ENCODE measurements around the gene HLA-DOA.
A peak's percentile ranks its signal among the peaks of the same experiment; 100 is the strongest.

The HLA-DOA gene

DNA sequence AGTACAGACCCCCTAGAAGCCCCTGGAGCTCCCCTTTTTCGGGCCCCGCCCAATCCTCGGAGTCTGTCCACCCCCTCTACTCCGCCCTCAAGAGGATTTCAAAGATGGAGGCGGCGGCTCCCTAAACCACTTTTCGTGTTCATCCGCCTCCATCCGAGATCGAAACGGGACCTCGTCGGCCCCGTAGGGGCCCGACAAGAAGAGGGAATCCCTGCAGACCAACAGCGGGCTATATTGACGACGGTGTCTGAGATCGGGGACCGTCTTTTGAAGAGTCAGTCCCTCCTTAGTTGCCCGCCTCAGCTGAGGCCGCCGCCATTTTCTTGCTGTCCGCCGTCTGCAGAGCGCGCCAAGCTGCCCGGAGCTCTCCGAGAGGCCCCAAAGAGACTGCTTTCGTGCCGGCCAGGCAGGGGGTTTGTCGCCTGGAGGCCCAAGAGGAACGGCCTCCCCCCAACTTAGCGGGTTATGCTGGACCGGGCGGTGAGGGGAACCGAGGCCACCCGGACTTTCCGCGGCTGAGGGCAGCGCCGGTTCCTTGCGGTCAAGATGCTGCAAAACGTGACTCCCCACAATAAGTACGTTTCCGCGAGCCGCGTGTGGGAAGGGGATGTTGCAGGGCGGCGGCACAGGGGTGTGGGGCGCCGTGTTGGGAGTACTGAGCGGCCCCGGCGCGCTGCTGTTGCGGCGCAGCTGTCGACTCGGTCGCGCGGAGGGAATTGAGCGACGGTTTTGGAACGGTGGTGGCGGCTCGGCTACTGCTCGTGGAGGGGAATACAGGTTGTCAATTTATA is 36.8 kb downstream of the HLA-DOA start:
- H3K27me3 Mint-ChIP-seq, result no peaks in the 10 kb centered on the region
- ATAC-seq (replicated peaks; ENCODE audit: extremely low read depth, poor library complexity, severe bottlenecking), result peak; percentile 22
- peak overlapping the region; percentile 99 for H3K27ac Mint-ChIP-seq (ENCODE audit: low read depth)
- no peaks in the 10 kb centered on the region for H3K9me3 Mint-ChIP-seq
- peak in 1 of 2 donors; percentile 46 for DNase-seq (ENCODE audit: low spot score in 2 of 2)
- H3K4me1 Mint-ChIP-seq, result peaks cover 75% of the 10 kb centered on the region
- H3K4me3 Mint-ChIP-seq, result peak overlapping the region; percentile 97
- H3K36me3 Mint-ChIP-seq (ENCODE audit: insufficient read depth), result peaks cover 85% of the 10 kb centered on the region

DNA sequence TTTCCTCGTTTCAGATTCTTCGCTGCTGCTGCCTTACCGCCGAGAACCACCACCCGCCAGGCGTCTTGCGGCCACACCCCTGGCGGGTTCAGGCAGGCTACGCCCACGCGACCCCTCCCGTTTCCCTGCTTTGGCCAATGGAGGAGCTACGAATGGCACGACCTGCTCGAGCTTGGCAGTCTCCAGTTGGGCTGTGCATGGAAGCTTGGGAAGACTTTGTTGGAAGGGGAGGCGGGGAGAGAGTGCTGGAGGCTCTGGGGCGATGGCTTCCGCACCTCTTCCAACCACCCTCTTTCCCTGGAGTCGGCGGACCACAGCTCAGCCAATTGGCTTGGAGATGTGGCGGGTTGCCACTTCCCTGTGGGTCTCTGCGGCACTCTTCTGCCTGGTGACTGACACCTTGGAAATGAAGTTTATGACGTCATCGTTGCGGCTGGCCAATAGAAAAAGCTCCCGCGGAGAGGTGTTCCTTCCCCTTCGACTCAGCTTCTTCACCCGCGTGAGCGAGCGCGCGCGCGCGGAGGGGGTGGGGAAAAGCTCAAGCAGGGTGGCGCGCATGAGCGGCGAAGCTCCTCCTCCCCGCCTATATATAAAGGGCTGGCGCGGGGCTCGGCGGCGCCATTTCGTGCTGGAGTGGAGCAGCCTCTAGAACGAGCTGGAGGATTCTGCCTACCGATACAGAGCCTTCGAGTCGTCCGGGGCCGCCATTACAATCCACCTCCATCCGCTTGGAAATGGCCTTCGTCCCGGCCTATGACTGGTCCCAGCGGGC is 37.6 kb downstream of the HLA-DOA start:
- Mint-ChIP-seq H3K27me3 (no peaks in the 10 kb centered on the region), H3K36me3 (ENCODE audit: insufficient read depth) (peaks cover 77% of the 10 kb centered on the region), H3K4me3 (peak overlapping the region; percentile 97), H3K27ac (ENCODE audit: low read depth) (peak overlapping the region; percentile 99), H3K4me1 (peaks cover 75% of the 10 kb centered on the region), H3K9me3 (no peaks in the 10 kb centered on the region)
- peak; percentile 63 for ATAC-seq (replicated peaks; ENCODE audit: extremely low read depth, poor library complexity, severe bottlenecking)
- peak; percentile 99 to 100 for DNase-seq (ENCODE audit: low spot score in 2 of 2)

DNA sequence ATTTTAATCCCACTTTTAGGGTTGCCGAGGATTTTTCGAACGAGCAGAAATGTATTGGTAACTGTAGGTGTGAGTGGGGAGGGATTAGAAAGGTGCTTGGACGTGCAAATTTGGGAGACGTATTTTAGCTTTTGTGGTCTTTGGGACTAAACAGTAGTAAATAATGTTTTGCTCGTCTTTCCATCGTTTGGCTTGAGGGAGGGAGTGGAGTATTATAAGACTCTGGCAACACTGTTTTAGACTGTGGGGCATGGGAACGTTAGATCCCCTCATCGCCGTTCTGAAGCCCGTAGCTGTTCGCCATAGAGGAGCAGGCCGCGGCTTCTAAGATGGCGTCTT is 38.2 kb downstream of the HLA-DOA start:
- H3K27me3 Mint-ChIP-seq, result no peaks in the 10 kb centered on the region
- H3K27ac Mint-ChIP-seq (ENCODE audit: low read depth), result peak overlapping the region; percentile 99
- DNase-seq (ENCODE audit: low spot score in 2 of 2) (no peak), ATAC-seq (replicated peaks; ENCODE audit: extremely low read depth, poor library complexity, severe bottlenecking) (no peak)
- no peaks in the 10 kb centered on the region for H3K9me3 Mint-ChIP-seq
- H3K4me1 Mint-ChIP-seq, result peaks cover 75% of the 10 kb centered on the region
- H3K36me3 Mint-ChIP-seq (ENCODE audit: insufficient read depth), result peaks cover 72% of the 10 kb centered on the region
- H3K4me3 Mint-ChIP-seq, result peak overlapping the region; percentile 97

DNA sequence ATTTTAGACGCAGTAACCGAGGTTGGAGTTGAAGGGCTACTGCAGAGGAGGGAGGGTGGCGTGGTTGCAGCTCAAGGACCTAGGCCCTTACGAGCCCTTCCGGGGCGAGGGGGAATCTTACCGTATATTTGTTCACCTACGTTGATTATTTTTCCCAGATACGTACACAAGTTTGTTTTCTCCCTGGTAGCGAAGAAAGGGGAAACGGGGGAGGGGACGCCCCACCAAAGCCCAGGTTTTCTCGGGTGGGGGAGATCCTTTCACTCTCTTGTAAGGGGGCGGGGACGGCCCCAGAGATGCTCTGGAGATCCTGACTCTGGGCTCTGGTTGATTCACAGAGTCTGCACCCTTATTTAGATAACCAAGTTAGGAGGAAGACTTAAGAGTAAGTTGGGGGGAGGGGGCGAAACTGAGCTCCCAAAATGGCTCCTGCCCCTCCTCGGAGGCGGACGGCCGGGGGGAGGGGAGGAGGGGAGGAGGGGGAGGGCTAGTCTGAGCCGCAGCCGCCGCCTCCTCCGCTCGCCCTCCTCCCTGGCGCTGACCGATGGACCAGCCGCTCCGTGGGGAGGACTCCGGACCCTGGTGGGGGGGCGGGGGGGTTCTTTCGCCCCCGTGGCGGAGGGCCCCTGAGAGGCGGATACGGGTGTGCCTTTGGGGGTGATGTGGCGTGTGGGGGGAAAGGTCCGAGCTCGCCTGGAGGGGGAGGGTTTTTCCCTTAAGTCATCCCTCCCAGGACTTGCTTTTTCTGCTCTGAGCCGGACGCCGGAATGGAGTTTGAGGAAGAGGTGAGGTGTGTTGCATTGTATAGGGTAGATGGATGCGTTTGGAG is 38.8 kb downstream of the HLA-DOA start:
- Mint-ChIP-seq H3K36me3 (ENCODE audit: insufficient read depth) (peaks cover 66% of the 10 kb centered on the region), H3K9me3 (no peaks in the 10 kb centered on the region), H3K4me3 (peak overlapping the region; percentile 97), H3K27ac (ENCODE audit: low read depth) (peak overlapping the region; percentile 99), H3K27me3 (no peaks in the 10 kb centered on the region), H3K4me1 (peaks cover 74% of the 10 kb centered on the region)
- peak in 1 of 2 donors; percentile 40 for DNase-seq (ENCODE audit: low spot score in 2 of 2)
- ATAC-seq (replicated peaks; ENCODE audit: extremely low read depth, poor library complexity, severe bottlenecking), result no peak

DNA sequence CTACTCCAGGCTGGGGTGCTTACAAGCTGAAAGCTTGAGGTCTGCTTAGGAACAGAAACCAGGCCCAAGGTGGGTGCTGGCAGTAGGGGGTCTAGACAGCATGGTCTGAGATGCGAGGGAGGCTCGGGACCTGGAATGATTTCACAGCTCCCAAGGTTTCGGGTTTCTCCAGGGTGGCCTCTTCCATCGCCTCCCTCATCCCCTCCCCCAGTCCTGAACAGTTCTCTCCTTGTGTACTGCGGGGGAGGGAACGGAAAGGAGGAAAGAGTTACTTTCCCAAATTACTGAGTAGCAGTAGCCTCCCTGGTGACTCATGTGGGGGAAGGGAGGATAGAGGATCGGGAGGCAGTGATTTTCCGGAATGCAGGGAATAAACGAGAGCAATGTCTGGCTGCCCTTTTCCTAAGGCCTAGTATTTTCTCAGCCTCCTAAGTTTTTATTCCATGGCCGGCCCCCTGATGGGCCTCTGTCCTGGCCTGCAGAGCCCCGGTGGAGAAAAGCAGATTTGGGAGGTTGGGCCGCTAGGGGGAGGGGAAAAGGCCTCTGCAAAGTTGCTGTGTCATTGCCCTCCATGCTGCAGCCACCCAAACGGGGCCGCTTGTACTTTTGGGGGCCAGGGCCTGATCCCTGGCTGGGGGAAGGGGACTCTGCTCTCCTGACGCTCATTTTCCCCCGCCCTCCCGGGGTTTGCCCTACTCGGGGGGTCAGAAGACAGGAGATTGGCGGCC is 39.5 kb downstream of the HLA-DOA start:
- peak overlapping the region; percentile 99 for H3K27ac Mint-ChIP-seq (ENCODE audit: low read depth)
- no peaks in the 10 kb centered on the region for H3K27me3 Mint-ChIP-seq
- ATAC-seq (replicated peaks; ENCODE audit: extremely low read depth, poor library complexity, severe bottlenecking) (no peak), DNase-seq (ENCODE audit: low spot score in 2 of 2) (peak; percentile 47 to 51)
- peak overlapping the region; percentile 97 for H3K4me3 Mint-ChIP-seq
- H3K4me1 Mint-ChIP-seq, result peaks cover 74% of the 10 kb centered on the region
- peaks cover 59% of the 10 kb centered on the region for H3K36me3 Mint-ChIP-seq (ENCODE audit: insufficient read depth)
- H3K9me3 Mint-ChIP-seq, result no peaks in the 10 kb centered on the region

DNA sequence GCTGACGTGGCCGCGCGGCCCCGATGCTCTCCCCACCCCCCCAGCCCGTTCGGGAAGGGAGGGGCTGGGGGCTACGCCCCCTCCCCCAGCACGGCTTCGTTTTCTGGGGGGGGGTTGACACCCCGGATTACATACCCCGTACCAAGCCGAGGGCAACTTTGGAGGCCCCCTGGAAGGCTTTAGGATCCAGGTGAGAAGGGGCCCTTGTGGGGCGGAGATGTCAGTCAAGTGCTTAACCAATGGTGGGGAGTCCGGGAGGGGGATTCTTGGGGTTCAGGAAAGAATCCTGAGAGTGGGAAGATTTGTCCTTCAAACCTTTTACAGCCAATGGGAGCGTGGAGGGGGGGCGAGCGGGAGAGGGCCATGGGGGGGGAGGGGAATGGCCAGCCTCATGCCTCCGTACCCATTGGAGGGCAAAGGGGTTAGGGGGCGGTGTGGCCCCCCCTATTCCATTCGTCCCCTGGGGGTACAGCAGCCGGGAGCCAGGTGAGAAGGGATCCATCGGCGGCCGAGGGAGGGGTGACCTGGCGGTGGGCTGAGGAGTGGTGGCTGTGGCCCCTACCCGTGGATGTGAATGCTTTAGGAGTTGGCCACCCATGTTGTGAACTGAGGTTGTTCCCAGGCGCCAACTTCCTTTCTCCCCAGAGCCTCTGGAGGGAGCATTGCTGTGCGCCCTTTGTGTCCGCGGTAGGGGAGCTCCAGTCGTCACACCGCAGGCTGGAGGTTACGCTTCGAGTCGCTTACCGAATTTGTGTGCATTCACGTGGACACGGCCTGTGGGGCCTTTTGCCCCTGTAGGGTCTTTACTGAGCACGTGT is 40.3 kb downstream of the HLA-DOA start:
- H3K27me3 Mint-ChIP-seq, result no peaks in the 10 kb centered on the region
- H3K9me3 Mint-ChIP-seq, result no peaks in the 10 kb centered on the region
- ATAC-seq (replicated peaks; ENCODE audit: extremely low read depth, poor library complexity, severe bottlenecking), result no peak
- peaks cover 53% of the 10 kb centered on the region for H3K36me3 Mint-ChIP-seq (ENCODE audit: insufficient read depth)
- H3K27ac Mint-ChIP-seq (ENCODE audit: low read depth), result peak overlapping the region; percentile 99
- peaks cover 71% of the 10 kb centered on the region for H3K4me1 Mint-ChIP-seq
- peak overlapping the region; percentile 97 for H3K4me3 Mint-ChIP-seq
- DNase-seq (ENCODE audit: low spot score in 2 of 2), result peak in 1 of 2 donors; percentile 21

DNA sequence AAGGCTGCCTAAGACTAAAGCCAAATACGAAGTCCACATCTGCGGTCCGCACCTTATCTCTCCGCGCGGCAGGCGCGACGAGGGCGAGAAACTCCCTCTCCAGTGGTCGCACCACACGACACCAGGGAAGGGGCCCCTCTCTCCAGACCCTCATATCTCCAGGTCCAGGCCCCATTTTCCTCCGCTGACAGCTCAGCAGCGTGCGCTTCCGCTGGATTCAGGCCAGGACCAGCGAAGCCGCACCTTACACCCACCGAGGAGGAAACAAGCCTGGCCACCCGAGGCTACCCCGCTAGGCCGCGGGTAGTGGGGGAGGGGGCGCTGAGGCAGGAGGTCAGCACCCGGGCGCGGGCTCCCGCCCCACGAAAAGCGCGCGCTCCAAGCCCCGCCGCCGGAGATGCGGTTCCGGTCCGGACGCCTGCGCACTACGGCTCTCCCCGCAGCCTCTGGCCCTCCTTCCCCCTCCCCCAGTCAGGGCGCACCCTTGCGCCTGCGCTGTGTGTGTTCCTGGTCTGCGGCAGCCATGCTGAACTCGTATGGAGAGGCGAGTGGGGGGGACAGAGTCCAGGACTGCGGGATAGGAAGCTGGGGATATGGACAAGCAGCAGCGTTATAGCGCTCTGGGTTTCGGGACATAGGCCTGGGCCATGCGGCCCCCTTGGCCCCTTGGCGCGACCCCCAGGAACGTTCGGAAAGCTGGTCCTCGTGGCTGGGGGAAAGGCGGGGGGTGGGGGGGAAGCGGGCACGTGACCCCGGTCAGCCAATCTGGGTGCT is 41.1 kb downstream of the HLA-DOA start, which contains the start of gene BRD2:
BRD2 (plus strand) TSS at position 502 of the 774 bp plus-strand sequence. CDS start 4,305 bp downstream, outside the sequence.
- Mint-ChIP-seq H3K27ac (ENCODE audit: low read depth) (peak within 1 kb of the TSS; percentile 99), H3K36me3 (ENCODE audit: insufficient read depth) (peaks cover 47% of the 10 kb centered on the region), H3K4me1 (peaks cover 67% of the 10 kb centered on the region), H3K27me3 (no peaks in the 10 kb centered on the region), H3K9me3 (no peaks in the 10 kb centered on the region), H3K4me3 (peak within 1 kb of the TSS; percentile 97)
- ATAC-seq (replicated peaks; ENCODE audit: extremely low read depth, poor library complexity, severe bottlenecking) (peak; percentile 41), DNase-seq (ENCODE audit: low spot score in 2 of 2) (peak; percentile 95)

DNA sequence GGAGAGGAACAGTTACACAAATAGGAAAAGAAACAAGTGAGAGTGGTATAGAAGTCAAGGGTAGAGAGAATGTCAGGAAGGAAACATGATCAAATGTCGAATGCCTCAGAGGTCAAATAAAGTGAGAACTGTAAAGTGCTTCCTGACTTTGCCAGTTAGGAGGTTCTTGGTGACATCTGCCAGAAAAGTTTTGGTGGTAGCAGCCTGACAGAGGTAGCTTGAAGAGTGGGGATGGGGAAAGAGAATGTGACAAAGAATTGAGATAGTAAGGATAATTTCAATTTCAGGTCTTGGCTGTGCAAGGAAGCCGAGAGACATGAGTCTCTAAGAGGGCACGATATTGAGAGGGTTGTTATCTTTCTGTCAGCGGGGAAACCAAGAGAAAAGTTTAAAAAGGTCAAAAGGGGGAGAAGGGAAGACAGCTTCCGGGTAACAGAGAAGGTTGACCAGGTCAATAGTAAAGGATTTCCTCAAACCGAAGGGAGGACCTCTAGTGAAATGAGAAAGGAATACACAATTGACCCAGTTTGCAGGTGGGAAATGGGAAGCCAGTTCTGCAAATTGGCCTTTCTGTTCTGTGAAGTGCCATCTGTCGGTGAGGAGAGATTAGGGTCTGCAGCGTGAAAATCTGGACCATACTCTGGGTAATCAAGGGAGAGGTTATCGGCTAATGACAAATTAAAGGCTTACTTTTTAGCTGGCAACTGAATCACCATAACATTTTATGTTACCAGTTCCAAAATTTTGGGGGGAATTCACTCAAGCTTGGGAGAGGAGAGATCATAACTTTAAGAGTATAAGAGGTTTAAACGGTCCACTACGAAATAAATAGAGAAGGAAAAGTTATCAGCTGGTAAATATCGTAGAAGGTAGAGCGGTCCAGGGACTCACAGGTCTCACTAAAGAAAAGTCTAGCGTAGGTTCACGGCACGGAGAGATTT is 42.0 kb downstream of the HLA-DOA start:
- ATAC-seq (replicated peaks; ENCODE audit: extremely low read depth, poor library complexity, severe bottlenecking), result no peak
- no peak for DNase-seq (ENCODE audit: low spot score in 2 of 2)
- Mint-ChIP-seq H3K36me3 (ENCODE audit: insufficient read depth) (peaks cover 38% of the 10 kb centered on the region), H3K4me3 (peak overlapping the region; percentile 97), H3K4me1 (peaks cover 63% of the 10 kb centered on the region), H3K27ac (ENCODE audit: low read depth) (peak overlapping the region; percentile 99), H3K9me3 (no peaks in the 10 kb centered on the region), H3K27me3 (no peaks in the 10 kb centered on the region)

DNA sequence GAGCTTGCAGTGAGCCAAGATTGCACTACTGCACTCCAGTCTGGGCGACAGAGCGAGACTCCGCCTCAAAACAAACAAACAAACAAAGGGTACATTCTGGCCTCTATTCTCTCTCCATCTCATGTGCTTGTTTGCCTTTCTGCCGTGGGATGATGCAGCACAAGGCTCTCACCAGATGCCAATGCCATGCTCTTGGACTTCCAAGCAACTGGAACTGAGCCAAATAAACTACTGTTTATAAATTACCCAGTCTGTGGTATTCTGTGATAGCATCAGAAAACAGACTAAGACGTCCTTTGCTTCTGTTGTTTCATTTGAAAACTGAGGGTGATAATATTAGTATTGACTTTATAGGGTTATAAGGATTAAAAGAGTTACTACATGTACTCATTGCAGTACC is 44.6 kb downstream of the HLA-DOA start:
- DNase-seq (ENCODE audit: low spot score in 2 of 2), result no peak
- no peaks in the 10 kb centered on the region for H3K9me3 Mint-ChIP-seq
- H3K4me3 Mint-ChIP-seq, result no peak overlapping the region
- H3K4me1 Mint-ChIP-seq, result peaks cover 68% of the 10 kb centered on the region
- H3K36me3 Mint-ChIP-seq (ENCODE audit: insufficient read depth), result peaks cover 17% of the 10 kb centered on the region
- ATAC-seq (replicated peaks; ENCODE audit: extremely low read depth, poor library complexity, severe bottlenecking), result no peak
- H3K27me3 Mint-ChIP-seq, result no peaks in the 10 kb centered on the region
- peak overlapping the region; percentile 99 for H3K27ac Mint-ChIP-seq (ENCODE audit: low read depth)

DNA sequence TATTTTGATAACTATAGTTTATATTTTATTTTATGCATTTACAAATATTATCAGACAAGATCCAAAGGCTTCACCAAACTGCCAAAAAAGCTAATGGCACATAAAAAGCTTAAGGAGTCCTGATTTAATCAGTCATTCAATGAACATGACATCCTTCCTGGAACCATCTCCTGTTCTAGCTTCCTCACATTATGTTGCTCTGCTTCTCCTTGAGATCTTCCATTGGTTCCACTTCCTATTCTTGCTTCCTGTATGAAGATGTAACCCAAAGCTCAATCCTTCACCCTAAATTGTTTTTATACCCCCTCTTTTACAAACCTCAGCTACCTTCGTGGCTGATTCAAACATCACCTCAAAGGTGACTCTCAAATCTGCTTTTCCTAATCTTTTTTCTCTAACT is 45.5 kb downstream of the HLA-DOA start:
- peaks cover 8% of the 10 kb centered on the region for H3K36me3 Mint-ChIP-seq (ENCODE audit: insufficient read depth)
- no peak overlapping the region for H3K4me3 Mint-ChIP-seq
- H3K27me3 Mint-ChIP-seq, result no peaks in the 10 kb centered on the region
- no peaks in the 10 kb centered on the region for H3K9me3 Mint-ChIP-seq
- ATAC-seq (replicated peaks; ENCODE audit: extremely low read depth, poor library complexity, severe bottlenecking), result no peak
- peaks cover 69% of the 10 kb centered on the region for H3K4me1 Mint-ChIP-seq
- H3K27ac Mint-ChIP-seq (ENCODE audit: low read depth), result peak overlapping the region; percentile 58
- no peak for DNase-seq (ENCODE audit: low spot score in 2 of 2)
